OCI-LY7 (cell line): Measurements from ENCODE around the gene TACC3. TPM values are rescaled to one million over a fixed set of nuclear protein-coding genes. Genes with fewer than 3 reads are reported as not detected.
A peak's percentile ranks its signal among the peaks of the same experiment; 100 is the strongest.

ENCODE experiments used
- BruUV-seq: library from RNA; stranded (reverse); fragments of 400-500 nt; replicated peaks from 2 replicates; lab custom pipeline; 2021; lab: Mats Ljungman, UMichigan
- CTCF ChIA-PET: fragments of 300-600 bp; sonication (Branson Sonifier 250); formaldehyde crosslinking; loops from one replicate; lab custom pipeline; 2022; ENCODE audit warnings: antibody characterized with exemption; ENCODE audit not compliant: unreplicated experiment; lab: Charles Lee
- POLR2A ChIA-PET: fragments of 300-600 bp; sonication (Branson Sonifier 250); formaldehyde crosslinking; loops from one replicate; lab custom pipeline; 2022; ENCODE audit warnings: antibody characterized with exemption; lab: Charles Lee
- DNase-seq: peaks from one replicate; pipeline ENCODE4 v3.0.0-alpha.2; 2015; ENCODE audit warnings: low spot score
- H2AFZ ChIP-seq: fragments of 200-600 bp; sonication (generic), shearing (Covaris generic); 2 replicates; pipeline ENCODE4 v1.6.1; 2014; ENCODE audit warnings: mild to moderate bottlenecking, antibody characterized with exemption, low read length, moderate library complexity
- H3K27ac ChIP-seq: fragments of 200-600 bp; sonication (generic); 2 replicates; pipeline ENCODE4 v1.5.1; 2014; ENCODE audit warnings: mixed run types, low read depth, mild to moderate bottlenecking, moderate library complexity, low read length, inconsistent platforms; ENCODE audit not compliant: poor library complexity, severe bottlenecking
- H3K36me3 ChIP-seq: fragments of 200-600 bp; sonication (generic); 2 replicates; pipeline ENCODE4 v1.6.1; 2014; ENCODE audit warnings: mild to moderate bottlenecking, antibody characterized with exemption, low read length, moderate library complexity, mixed read lengths; ENCODE audit not compliant: insufficient read depth
- H3K4me1 ChIP-seq: fragments of 200-600 bp; sonication (generic); 2 replicates; pipeline ENCODE4 v1.5.1; 2014; ENCODE audit warnings: mild to moderate bottlenecking, low read length; ENCODE audit not compliant: insufficient read depth, poor library complexity, severe bottlenecking
- H3K4me2 ChIP-seq: fragments of 200-600 bp; sonication (generic); 2 replicates; pipeline ENCODE4 v1.6.1; 2014; ENCODE audit warnings: mild to moderate bottlenecking, low read length
- H3K4me3 ChIP-seq: fragments of 200-600 bp; sonication (generic); 2 replicates; pipeline ENCODE4 v1.5.1; 2014; ENCODE audit warnings: mild to moderate bottlenecking, low read depth, low read length; ENCODE audit not compliant: poor library complexity, severe bottlenecking
- H3K79me2 ChIP-seq: fragments of 200-600 bp; sonication (generic); 2 replicates; pipeline ENCODE4 v1.6.1; 2016; ENCODE audit warnings: low read depth, mild to moderate bottlenecking, low read length, moderate library complexity, mixed read lengths; ENCODE audit not compliant: insufficient read depth
- H3K9me2 ChIP-seq: fragments of 200-600 bp; sonication (generic); 2 replicates; pipeline ENCODE4 v1.6.1; 2016; ENCODE audit warnings: mild to moderate bottlenecking, low read length, mixed read lengths; ENCODE audit not compliant: insufficient read depth
- H3K9me3 ChIP-seq: fragments of 200-600 bp; sonication (generic); 2 replicates; pipeline ENCODE4 v1.6.1; 2014; ENCODE audit warnings: mild to moderate bottlenecking, mixed run types, low read length, mixed read lengths
- H4K20me1 ChIP-seq: fragments of 200-600 bp; sonication (generic); 2 replicates; pipeline ENCODE4 v1.6.1; 2014; ENCODE audit warnings: mild to moderate bottlenecking, antibody characterized with exemption, low read length, moderate library complexity, mixed read lengths; ENCODE audit not compliant: insufficient read depth
- CTCF ChIP-seq: fragments of 200-600 bp; sonication (generic); conservative IDR thresholded peaks from 2 replicates; pipeline ENCODE4 v1.5.1; 2014; ENCODE audit warnings: mild to moderate bottlenecking, antibody characterized with exemption, low read length, moderate library complexity, mixed read lengths
- EZH2phosphoT487 ChIP-seq: fragments of 200-600 bp; sonication (generic); IDR thresholded peaks from 2 replicates; pipeline ENCODE4 v1.6.1; 2018; ENCODE audit warnings: low read depth, borderline replicate concordance, mild to moderate bottlenecking, mixed run types, antibody characterized with exemption, low read length, moderate library complexity, mixed read lengths
- intact Hi-C: fragments of 100-400 bp; cut with micrococcal nuclease; formaldehyde crosslinking; loops from one replicate; pipeline ENCODE4 v1.10.0; 2022; ENCODE audit not compliant: unreplicated experiment
- total RNA-seq, 2 experiments: library from RNA; depleted of rRNA in 1 of 2; stranded (reverse); fragments of >200 nt in 1 of 2; shearing (Covaris generic) in 1 of 2; gene quantifications; 2 replicates each; pipeline ENCODE4 v1.2.3, GENCODE V29; 2014 to 2022

TACC3 gene
- total RNA-seq, 2 experiments from 2014 or later = 100 to 257 TPM

- BruUV-seq = no TSS peak
- H2AFZ ChIP-seq = no peak overlapping the region
- no peaks in the 10 kb centered on the region for H3K9me2 ChIP-seq
- peaks cover 82% of the 10 kb centered on the region for H3K36me3 ChIP-seq
- peak overlapping the region; percentile 86 for H3K4me3 ChIP-seq
- peaks cover 44% of the 10 kb centered on the region for H4K20me1 ChIP-seq
- ChIA-PET POLR2A (interaction anchor here (1.0 to 1.3 kb wide), 3 partner anchors 10 to 19 kb away, joined by 3 to 10 read pairs (median 3); partner anchors contain the start of genes TACC3 and TMEM129), CTCF (interaction anchor here (1.3 kb wide), 1 partner anchor 19 kb away, joined by 5 read pairs; no protein-coding TSS in a partner anchor)
- H3K27ac ChIP-seq = peak overlapping the region; percentile 85
- peaks cover 55% of the 10 kb centered on the region for H3K4me1 ChIP-seq
- TF ChIP-seq CTCF = no peak
- TF ChIP-seq EZH2phosphoT487 = no peak
- H3K4me2 ChIP-seq = peak overlapping the region; percentile 91
- H3K79me2 ChIP-seq = peaks cover 90% of the 10 kb centered on the region
- H3K9me3 ChIP-seq = no peaks in the 10 kb centered on the region
- DNase-seq = peak; percentile 59
- intact Hi-C loops = loop anchor here (1.0 to 10.0 kb wide), 6 partner anchors 12 to 1037 kb away; partner anchors contain the start of genes ATP5ME, MYL5, NSD2 and RNF4
Measured at GRCh38 chr4:1711571-1712215, 9.6 kb upstream of the TACC3 start.

GRCh38 chr4:1712216-1713002 is 8.9 kb upstream of the TACC3 start, which contains the start of gene SLBP:
Gene SLBP (minus strand): TSS chr4:1712319. CDS start chr4:1712188, 131 bp downstream.
- peaks cover 89% of the 10 kb centered on the region for H3K79me2 ChIP-seq
- peak within 1 kb of the TSS; percentile 86 for H3K4me3 ChIP-seq
- intact Hi-C loops = loop anchor here (1.0 to 10.0 kb wide), 6 partner anchors 11 to 1038 kb away; partner anchors contain the start of genes ATP5ME, MYL5, NSD2 and RNF4
- H3K4me2 ChIP-seq = peak within 1 kb of the TSS; percentile 91
- BruUV-seq = no TSS peak
- H4K20me1 ChIP-seq = peaks cover 44% of the 10 kb centered on the region
- peaks cover 62% of the 10 kb centered on the region for H3K4me1 ChIP-seq
- peak; percentile 98 for DNase-seq
- H2AFZ ChIP-seq = no peak within 1 kb of the TSS; the same call in 1 of the 2 replicates
- no peaks in the 10 kb centered on the region for H3K9me3 ChIP-seq
- ChIA-PET CTCF (interaction anchor here (1.3 kb wide), 1 partner anchor 19 kb away, joined by 5 read pairs; no protein-coding TSS in a partner anchor), POLR2A (interaction anchor here (0.6 to 1.3 kb wide), 4 partner anchors 9 to 1073 kb away, joined by 3 to 10 read pairs (median 3); partner anchors contain the start of genes TACC3 and TMEM129)
- peak within 1 kb of the TSS; percentile 85 for H3K27ac ChIP-seq
- no peak for TF ChIP-seq EZH2phosphoT487
- no peak for TF ChIP-seq CTCF
- no peaks in the 10 kb centered on the region for H3K9me2 ChIP-seq
- peaks cover 87% of the 10 kb centered on the region for H3K36me3 ChIP-seq
